SU-DHL-6 (cell line): ENCODE results near the gene GNPDA2.

Experiments used
- H2AFZ ChIP-seq: fragments of 200-600 bp; sonication (generic); 2 replicates; pipeline ENCODE4 v1.6.1; 2014; ENCODE audit warnings: low read depth, mild to moderate bottlenecking, moderate library complexity, mixed read lengths, antibody characterized with exemption, low read length; ENCODE audit not compliant: severe bottlenecking
- H3F3A ChIP-seq: fragments of 200-600 bp; shearing (Covaris generic); 2 replicates; pipeline ENCODE4 v1.6.0; 2016; ENCODE audit warnings: antibody characterized with exemption, mild to moderate bottlenecking; ENCODE audit not compliant: insufficient read depth
- H3K27ac ChIP-seq: fragments of 200-600 bp; sonication (generic); 2 replicates; pipeline ENCODE4 v1.5.1; 2016; ENCODE audit warnings: low read depth, mild to moderate bottlenecking, low read length, moderate library complexity, mixed read lengths
- H3K27me3 ChIP-seq: fragments of 200-600 bp; sonication (generic), shearing (Covaris generic); 2 replicates; pipeline ENCODE4 v1.6.0; 2014; ENCODE audit warnings: mild to moderate bottlenecking, low read length
- H3K36me3 ChIP-seq: fragments of 200-600 bp; sonication (generic); 2 replicates; pipeline ENCODE4 v1.6.1; 2014; ENCODE audit warnings: mild to moderate bottlenecking, low read length, mixed read lengths
- H3K4me2 ChIP-seq: fragments of 300-600, 200-600 bp; shearing (Covaris generic), sonication (generic); 2 replicates; pipeline ENCODE4 v1.6.0; 2014; ENCODE audit warnings: low read length, low read depth, mild to moderate bottlenecking; ENCODE audit not compliant: poor library complexity, severe bottlenecking
- H3K4me3 ChIP-seq: fragments of 200-600 bp; sonication (generic); 2 replicates; pipeline ENCODE4 v1.5.1; 2014; ENCODE audit warnings: antibody characterized with exemption, low read length, mild to moderate bottlenecking, mixed read lengths; ENCODE audit not compliant: insufficient read depth, poor library complexity, severe bottlenecking
- H3K79me2 ChIP-seq: fragments of 200-600 bp; sonication (generic); 2 replicates; pipeline ENCODE4 v1.6.1; 2014; ENCODE audit warnings: mild to moderate bottlenecking, low read length, moderate library complexity; ENCODE audit not compliant: insufficient read depth
- H3K9ac ChIP-seq: fragments of 200-600 bp; sonication (generic); 2 replicates; pipeline ENCODE4 v1.7.0; 2014; ENCODE audit warnings: mild to moderate bottlenecking, low read length
- H3K9me2 ChIP-seq: fragments of 200-600 bp; sonication (generic); replicated peaks from 2 replicates; pipeline ENCODE4 v1.6.1; 2014; ENCODE audit warnings: low read length; ENCODE audit not compliant: insufficient read depth
- H3K9me3 ChIP-seq: fragments of 200-600 bp; sonication (generic); 2 replicates; pipeline ENCODE4 v1.6.1; 2014; ENCODE audit warnings: low read length, mixed read lengths; ENCODE audit not compliant: insufficient read depth
- H4K20me1 ChIP-seq: fragments of 200-600 bp; sonication (generic); 2 replicates; pipeline ENCODE4 v1.6.1; 2014; ENCODE audit warnings: low read depth, mild to moderate bottlenecking, antibody characterized with exemption, low read length, moderate library complexity, mixed read lengths
- EZH2phosphoT487 ChIP-seq: fragments of 200-600 bp; sonication (generic), shearing (Covaris generic); conservative IDR thresholded peaks from 2 replicates; pipeline ENCODE4 v1.6.1; 2018; ENCODE audit warnings: mild to moderate bottlenecking, antibody characterized with exemption, low read length, moderate library complexity, mixed read lengths
- TF ChIP-seq, protein P1 (sequence below): fragments of 200-600 bp; sonication (generic); IDR thresholded peaks from one replicate; pipeline ENCODE4 v1.5.1; 2017; ENCODE audit warnings: antibody characterized with exemption, mild to moderate bottlenecking, low read length, moderate library complexity; ENCODE audit not compliant: insufficient read depth, poor library complexity, severe bottlenecking

The GNPDA2 gene

DNA sequence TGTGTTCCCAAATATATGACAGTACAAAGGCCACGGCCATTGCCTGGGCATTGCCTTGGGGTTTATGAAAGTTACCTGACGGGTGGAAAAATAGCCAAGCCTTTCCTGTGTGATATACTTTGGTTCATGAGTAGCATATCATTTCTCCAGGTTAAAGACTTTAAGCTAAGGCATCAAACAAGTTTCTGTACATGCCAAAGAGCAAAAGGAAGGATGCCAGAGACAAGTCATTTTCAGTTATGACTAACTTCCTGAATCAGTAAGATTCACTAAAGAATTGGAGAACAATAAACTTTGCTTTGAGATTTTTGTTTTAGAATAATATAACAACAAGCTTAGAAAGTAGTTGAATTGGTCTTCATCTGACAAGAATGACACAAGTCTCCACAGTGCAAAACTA is 57.8 kb downstream of the GNPDA2 start:
- Histone ChIP-seq H3K4me3 (no peak overlapping the region), H3K4me2 (no peak overlapping the region), H3K9ac (no peak overlapping the region), H3K79me2 (no peaks in the 10 kb centered on the region), H3K27me3 (no peaks in the 10 kb centered on the region), H3K36me3 (no peaks in the 10 kb centered on the region), H3K27ac (no peak overlapping the region), H2AFZ (no peak overlapping the region), H3K9me2 (no peaks in the 10 kb centered on the region), H4K20me1 (no peaks in the 10 kb centered on the region), H3F3A (no peaks in the 10 kb centered on the region), H3K9me3 (no peaks in the 10 kb centered on the region)
- no peak for TF ChIP-seq EZH2phosphoT487
- TF ChIP-seq, protein P1, sequence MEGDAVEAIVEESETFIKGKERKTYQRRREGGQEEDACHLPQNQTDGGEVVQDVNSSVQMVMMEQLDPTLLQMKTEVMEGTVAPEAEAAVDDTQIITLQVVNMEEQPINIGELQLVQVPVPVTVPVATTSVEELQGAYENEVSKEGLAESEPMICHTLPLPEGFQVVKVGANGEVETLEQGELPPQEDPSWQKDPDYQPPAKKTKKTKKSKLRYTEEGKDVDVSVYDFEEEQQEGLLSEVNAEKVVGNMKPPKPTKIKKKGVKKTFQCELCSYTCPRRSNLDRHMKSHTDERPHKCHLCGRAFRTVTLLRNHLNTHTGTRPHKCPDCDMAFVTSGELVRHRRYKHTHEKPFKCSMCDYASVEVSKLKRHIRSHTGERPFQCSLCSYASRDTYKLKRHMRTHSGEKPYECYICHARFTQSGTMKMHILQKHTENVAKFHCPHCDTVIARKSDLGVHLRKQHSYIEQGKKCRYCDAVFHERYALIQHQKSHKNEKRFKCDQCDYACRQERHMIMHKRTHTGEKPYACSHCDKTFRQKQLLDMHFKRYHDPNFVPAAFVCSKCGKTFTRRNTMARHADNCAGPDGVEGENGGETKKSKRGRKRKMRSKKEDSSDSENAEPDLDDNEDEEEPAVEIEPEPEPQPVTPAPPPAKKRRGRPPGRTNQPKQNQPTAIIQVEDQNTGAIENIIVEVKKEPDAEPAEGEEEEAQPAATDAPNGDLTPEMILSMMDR = no peak

DNA sequence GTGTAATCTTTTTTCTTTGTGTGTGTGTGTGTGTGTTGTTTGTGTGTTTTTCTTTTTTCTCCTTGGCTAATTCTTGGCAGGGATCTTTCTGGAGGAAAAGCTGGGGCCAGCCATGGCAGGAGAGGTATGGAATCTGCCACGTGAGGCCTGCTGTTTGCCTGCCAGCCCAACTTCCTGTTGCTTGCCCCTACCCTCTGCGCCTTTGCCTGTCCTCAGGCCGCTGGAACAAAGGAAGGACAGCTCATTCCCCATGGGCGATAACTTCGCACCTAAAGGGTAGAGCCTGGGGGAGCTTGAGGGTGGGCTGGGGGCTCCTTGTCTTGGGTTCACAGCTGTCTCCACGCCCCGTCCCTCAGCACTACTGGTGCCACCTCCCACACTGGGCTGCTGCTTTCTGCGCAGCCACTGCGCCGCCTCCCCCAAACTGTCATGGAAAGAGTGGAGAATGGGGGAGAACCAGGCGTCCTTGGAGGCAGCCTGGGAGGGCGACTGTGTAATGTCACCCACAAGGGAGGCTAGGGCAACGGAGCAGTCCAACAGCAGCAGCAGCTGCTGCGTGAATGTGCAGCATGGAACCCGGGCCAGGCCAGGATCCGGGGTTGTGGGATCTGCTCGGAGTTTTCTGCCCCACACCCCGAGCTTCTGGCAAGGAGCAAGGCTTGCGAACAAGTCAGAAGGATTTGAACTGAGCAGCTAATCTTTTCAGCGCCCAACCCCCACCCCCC is 62.7 kb downstream of the GNPDA2 start:
- Histone ChIP-seq H3K27ac (no peak overlapping the region), H3K27me3 (no peaks in the 10 kb centered on the region), H3K4me2 (no peak overlapping the region), H2AFZ (no peak overlapping the region), H3K4me3 (no peak overlapping the region), H3K9me2 (no peaks in the 10 kb centered on the region), H3K79me2 (no peaks in the 10 kb centered on the region), H3F3A (no peaks in the 10 kb centered on the region), H3K9ac (no peak overlapping the region), H3K36me3 (no peaks in the 10 kb centered on the region), H3K9me3 (no peaks in the 10 kb centered on the region), H4K20me1 (no peaks in the 10 kb centered on the region)
- no peak for TF ChIP-seq EZH2phosphoT487
- TF ChIP-seq, protein P1 = no peak

DNA sequence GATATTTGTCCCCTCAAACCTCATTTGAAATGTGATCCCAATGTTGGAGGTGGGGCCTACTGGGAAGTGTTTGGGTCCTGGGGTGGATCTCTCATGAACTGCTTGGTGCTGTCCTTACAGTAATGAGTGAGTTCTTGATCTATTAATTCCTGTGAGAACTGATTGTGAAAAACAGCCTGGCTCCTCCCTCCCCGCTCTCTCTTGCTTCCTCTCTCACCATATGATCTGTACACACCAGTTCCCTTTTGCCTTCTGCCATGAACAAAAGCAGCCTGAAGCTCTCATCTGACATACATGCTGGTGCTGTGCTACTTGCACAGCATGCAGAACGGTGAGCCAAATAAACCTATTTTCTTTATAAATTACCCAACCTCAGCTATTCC is 63.7 kb downstream of the GNPDA2 start:
- Histone ChIP-seq H4K20me1 (no peaks in the 10 kb centered on the region), H3K9ac (no peak overlapping the region), H3K9me2 (no peaks in the 10 kb centered on the region), H3K79me2 (no peaks in the 10 kb centered on the region), H3K9me3 (no peaks in the 10 kb centered on the region), H3K4me3 (no peak overlapping the region), H2AFZ (no peak overlapping the region), H3K27ac (no peak overlapping the region), H3F3A (no peaks in the 10 kb centered on the region), H3K4me2 (no peak overlapping the region), H3K36me3 (no peaks in the 10 kb centered on the region), H3K27me3 (no peaks in the 10 kb centered on the region)
- TF ChIP-seq EZH2phosphoT487 = no peak
- TF ChIP-seq, protein P1 = no peak
